ENCODE results near the gene SLC2A4RG.

Gene SLC2A4RG

GRCh38 chr20:63699466-63700198, 39.9 kb upstream of the SLC2A4RG start:
- DNase-seq: no peak

GRCh38 chr20:63700199-63701050, 39.2 kb upstream of the SLC2A4RG start:
- DNase-seq: no peak

GRCh38 chr20:63701051-63701328, 38.6 kb upstream of the SLC2A4RG start:
- DNase-seq: no peak

- DNase-seq: no peak
Measured at GRCh38 chr20:63701329-63702035, 38.1 kb upstream of the SLC2A4RG start.

GRCh38 chr20:63702036-63702665, 37.4 kb upstream of the SLC2A4RG start:
- no peak for DNase-seq

- DNase-seq: no peak
Measured at GRCh38 chr20:63702751-63703470, 36.7 kb upstream of the SLC2A4RG start.

- no peak for DNase-seq
Measured at GRCh38 chr20:63703471-63703975, 36.1 kb upstream of the SLC2A4RG start.

GRCh38 chr20:63703976-63704748, 35.4 kb upstream of the SLC2A4RG start:
- no peak for DNase-seq

GRCh38 chr20:63704749-63705117, 34.8 kb upstream of the SLC2A4RG start:
- DNase-seq: no peak

GRCh38 chr20:63705232-63706026, 34.1 kb upstream of the SLC2A4RG start:
- DNase-seq: no peak

- peak in 1 of 3 donors; percentile 19 for DNase-seq
Measured at GRCh38 chr20:63706027-63706695, 33.4 kb upstream of the SLC2A4RG start.

GRCh38 chr20:63706852-63707557, 32.6 kb upstream of the SLC2A4RG start:
- peak; percentile 87 to 94 (median 90) for DNase-seq

GRCh38 chr20:63707558-63708300, 31.8 kb upstream of the SLC2A4RG start, which contains the start of the genes ARFRP1 and ZGPAT:
Gene ARFRP1 (minus strand): TSS chr20:63707976. CDS start chr20:63707091, 885 bp downstream.
Gene ZGPAT (plus strand): TSS chr20:63708039. CDS start chr20:63708581, 542 bp downstream.
- peak; percentile 92 to 97 (median 96) for DNase-seq

GRCh38 chr20:63708301-63709148, 31.1 kb upstream of the SLC2A4RG start:
- peak in 1 of 3 donors; percentile 31 for DNase-seq

GRCh38 chr20:63709149-63709527, 30.4 kb upstream of the SLC2A4RG start:
- no peak for DNase-seq

- DNase-seq: no peak
Measured at GRCh38 chr20:63711085-63711645, 28.4 kb upstream of the SLC2A4RG start.

GRCh38 chr20:63712191-63712590, 27.4 kb upstream of the SLC2A4RG start:
- DNase-seq: no peak

Data from suppressor macrophage treated with lipopolysaccharide for 1 hour (primary cell).